PC-9 (cell line): Measurements from ENCODE around the gene CDH13. TPM values are rescaled to one million over a fixed set of nuclear protein-coding genes. Genes with fewer than 3 reads are reported as not detected.

Experiments
- BruUV-seq: library from RNA; stranded (reverse); fragments of 400-500 nt; replicated peaks from 2 replicates; lab custom pipeline; 2021; lab: Mats Ljungman, UMichigan
- CTCF ChIA-PET: fragments of 300-600 bp; sonication (Branson Sonifier 250); formaldehyde crosslinking; loops from one replicate; lab custom pipeline; 2022; ENCODE audit warnings: antibody characterized with exemption; lab: Charles Lee
- POLR2A ChIA-PET: fragments of 300-600 bp; sonication (Branson Sonifier 250); formaldehyde crosslinking; loops from one replicate; lab custom pipeline; 2022; ENCODE audit warnings: antibody characterized with exemption; ENCODE audit not compliant: unreplicated experiment; lab: Charles Lee
- DNase-seq, 2 experiments: peaks; one replicate each; pipeline versions ENCODE4 v3.0.0 to v3.0.0-alpha.2; 2015 to 2022; ENCODE audit warnings: mixed read lengths in 1 of 2
- H2AFZ ChIP-seq: fragments of 200-600 bp; sonication (generic); 2 replicates; pipeline ENCODE4 v1.8.1; 2017; ENCODE audit warnings: antibody characterized with exemption
- H3F3A ChIP-seq: fragments of 200-600 bp; sonication (generic); 2 replicates; pipeline ENCODE4 v1.8.1; 2017; ENCODE audit warnings: antibody characterized with exemption, mild to moderate bottlenecking, low read depth; ENCODE audit not compliant: insufficient read depth
- H3K27ac ChIP-seq: fragments of 200-600 bp; sonication (generic); 2 replicates; pipeline ENCODE4 v1.6.1; 2016; ENCODE audit warnings: mixed run types
- H3K27me3 ChIP-seq: fragments of 200-600 bp; sonication (generic); 2 replicates; pipeline ENCODE4 v1.6.1; 2016; ENCODE audit warnings: low read depth, mixed run types; ENCODE audit not compliant: insufficient read depth
- H3K36me3 ChIP-seq: fragments of 200-600 bp; sonication (generic); 2 replicates; pipeline ENCODE4 v1.6.1; 2016; ENCODE audit warnings: low read depth, mixed run types
- H3K4me1 ChIP-seq: fragments of 200-600 bp; sonication (generic); replicated peaks from 2 replicates; pipeline ENCODE4 v1.6.1; 2016; ENCODE audit warnings: mixed run types; ENCODE audit not compliant: insufficient read depth
- H3K4me2 ChIP-seq: fragments of 200-600 bp; sonication (generic); 2 replicates; pipeline ENCODE4 v1.6.1; 2017; ENCODE audit warnings: mixed run types
- H3K4me3 ChIP-seq: fragments of 200-600 bp; sonication (generic); 2 replicates; pipeline ENCODE4 v1.6.1; 2016; ENCODE audit warnings: mixed run types
- H3K79me2 ChIP-seq: fragments of 200-600 bp; sonication (generic); 2 replicates; pipeline ENCODE4 v1.6.1; 2017; ENCODE audit warnings: low read depth, mixed run types
- H3K9me2 ChIP-seq: fragments of 200-600 bp; sonication (generic); 2 replicates; pipeline ENCODE4 v1.8.1; 2017; ENCODE audit warnings: mild to moderate bottlenecking; ENCODE audit not compliant: insufficient read depth
- H3K9me3 ChIP-seq: fragments of 200-600 bp; sonication (generic); 2 replicates; pipeline ENCODE4 v1.8.1; 2016; ENCODE audit warnings: low read depth; ENCODE audit not compliant: insufficient read depth
- H4K20me1 ChIP-seq: fragments of 200-600 bp; sonication (generic); 2 replicates; pipeline ENCODE4 v1.8.1; 2017; ENCODE audit not compliant: insufficient read depth
- CTCF ChIP-seq: fragments of 200-600 bp; sonication (generic); conservative IDR thresholded peaks from 2 replicates; pipeline ENCODE4 v1.6.1; 2017; ENCODE audit warnings: mixed run types, antibody characterized with exemption, mild to moderate bottlenecking, moderate library complexity
- EZH2 ChIP-seq: fragments of 200-600 bp; sonication (generic); IDR thresholded peaks from 2 replicates; pipeline ENCODE4 v1.8.0; 2017; ENCODE audit warnings: antibody characterized with exemption, low read depth
- intact Hi-C: fragments of 100-400 bp; cut with micrococcal nuclease; formaldehyde crosslinking; loops from one replicate; pipeline ENCODE4 v1.10.0; 2022; ENCODE audit not compliant: unreplicated experiment
- total RNA-seq: library from RNA; stranded (reverse); gene quantifications from 2 replicates; pipeline ENCODE4 v1.2.3, GENCODE V29; 2021

The CDH13 gene
- total RNA-seq, 1 experiment from 2014 or later: 0.24 TPM

GRCh38 chr16:82963653-82964052, 336.9 kb downstream of the CDH13 start:
- intact Hi-C loops: no loop called here
- ChIA-PET POLR2A (no interaction called here), CTCF (no interaction called here)
- H3K4me2 ChIP-seq: no peak overlapping the region
- no peaks in the 10 kb centered on the region for H3F3A ChIP-seq
- peaks cover 52% of the 10 kb centered on the region for H3K27me3 ChIP-seq
- H3K4me1 ChIP-seq: no peaks in the 10 kb centered on the region
- H3K27ac ChIP-seq: no peak overlapping the region
- no peaks in the 10 kb centered on the region for H3K9me2 ChIP-seq
- H4K20me1 ChIP-seq: no peaks in the 10 kb centered on the region
- no peak overlapping the region for H3K4me3 ChIP-seq
- H3K36me3 ChIP-seq: no peaks in the 10 kb centered on the region
- TF ChIP-seq CTCF (no peak), EZH2 (no peak)
- no peak for DNase-seq
- no peaks in the 10 kb centered on the region for H3K9me3 ChIP-seq
- H3K79me2 ChIP-seq: no peaks in the 10 kb centered on the region
- BruUV-seq: no TSS peak
- no peak overlapping the region for H2AFZ ChIP-seq

- Histone ChIP-seq H3K4me1 (no peaks in the 10 kb centered on the region), H3K9me3 (no peaks in the 10 kb centered on the region), H3K36me3 (no peaks in the 10 kb centered on the region), H3K4me3 (no peak overlapping the region), H3K27ac (no peak overlapping the region), H2AFZ (no peak overlapping the region), H3K27me3 (peaks cover 50% of the 10 kb centered on the region), H3K79me2 (no peaks in the 10 kb centered on the region), H3K4me2 (no peak overlapping the region), H4K20me1 (no peaks in the 10 kb centered on the region), H3F3A (no peaks in the 10 kb centered on the region), H3K9me2 (no peaks in the 10 kb centered on the region)
- POLR2A ChIA-PET: no interaction called here
- BruUV-seq: no TSS peak
- TF ChIP-seq EZH2 (no peak), CTCF (no peak)
- intact Hi-C loops: no loop called here
- CTCF ChIA-PET: no interaction called here
- no peak for DNase-seq
Observed at GRCh38 chr16:82965808-82966207, 339.0 kb downstream of the CDH13 start.

GRCh38 chr16:82967424-82967823, 340.7 kb downstream of the CDH13 start:
- no peaks in the 10 kb centered on the region for H3K79me2 ChIP-seq
- no peaks in the 10 kb centered on the region for H3F3A ChIP-seq
- no peak for TF ChIP-seq CTCF
- no peak for TF ChIP-seq EZH2
- ChIA-PET POLR2A (no interaction called here), CTCF (no interaction called here)
- H4K20me1 ChIP-seq: no peaks in the 10 kb centered on the region
- no peak for DNase-seq
- intact Hi-C loops: no loop called here
- no peak overlapping the region for H3K4me3 ChIP-seq
- H3K4me2 ChIP-seq: no peak overlapping the region
- peaks cover 50% of the 10 kb centered on the region for H3K27me3 ChIP-seq
- no peaks in the 10 kb centered on the region for H3K9me2 ChIP-seq
- no peaks in the 10 kb centered on the region for H3K4me1 ChIP-seq
- H2AFZ ChIP-seq: no peak overlapping the region
- no peak overlapping the region for H3K27ac ChIP-seq
- no TSS peak for BruUV-seq
- no peaks in the 10 kb centered on the region for H3K36me3 ChIP-seq
- no peaks in the 10 kb centered on the region for H3K9me3 ChIP-seq
